Heart right ventricle (tissue), 16 donors: Measurements from ENCODE around the gene SPTLC2. TPM values are rescaled to one million over a fixed set of nuclear protein-coding genes. Genes with fewer than 3 reads are reported as not detected.
A peak's percentile ranks its signal among the peaks of the same experiment; 100 is the strongest.

ENCODE experiments used
- ATAC-seq, 8 donors: fragments of 200-7000 bp; cut with Tn5 transposase; one replicate each; pipeline ENCODE4 v1.9.1; 2020; ENCODE audit warnings: mild to moderate bottlenecking in 8 of 8, moderate library complexity in 8 of 8, moderate number of reproducible peaks in 1 of 8
- DNase-seq, 2 donors: peaks; one replicate each; pipeline ENCODE4 v3.0.0-alpha.2; 2020
- H3K27ac ChIP-seq, 10 donors: fragments of 200-600 bp; sonication (generic) in 2 of 10; one replicate each; pipeline versions ENCODE4 v1.5.0 to v1.8.0; 2020 to 2022; ENCODE audit warnings: mild to moderate bottlenecking in 3 of 10
- H3K27me3 ChIP-seq, 7 donors: fragments of 200-600 bp; one replicate each; pipeline ENCODE4 v1.8.0; 2021 to 2022; ENCODE audit warnings: mild to moderate bottlenecking in 2 of 7
- H3K36me3 ChIP-seq, 9 donors: fragments of 200-600 bp; sonication (generic) in 1 of 9; one replicate each; pipeline versions ENCODE4 v1.5.0 to v1.8.0; 2020 to 2022; ENCODE audit warnings: mild to moderate bottlenecking in 2 of 9
- H3K4me1 ChIP-seq, 9 donors: fragments of 200-600 bp; sonication (generic) in 1 of 9; one replicate each; pipeline versions ENCODE4 v1.5.0 to v1.8.0; 2020 to 2022; ENCODE audit warnings: mild to moderate bottlenecking in 4 of 9
- H3K4me3 ChIP-seq, 10 donors: fragments of 200-600 bp; sonication (generic) in 2 of 10; one replicate each; pipeline versions ENCODE4 v1.5.0 to v1.8.0; 2020 to 2022; ENCODE audit warnings: mild to moderate bottlenecking in 7 of 10, moderate library complexity in 2 of 10
- H3K9me3 ChIP-seq, 11 donors: fragments of 200-600 bp in 10 of 11; sonication (generic) in 2 of 11; one replicate each; pipeline versions ENCODE4 v1.5.0 to v1.8.0; 2013 to 2022; ENCODE audit warnings: mild to moderate bottlenecking in 2 of 11, control low read depth in 1 of 11, moderate library complexity in 1 of 11
- WGBS, 2 donors: extraction: QIAGEN DNeasy Blood & Tissue Kit; methylation state at CpG; one replicate each; pipeline ENCODE4 v1.1.7; 2013; ENCODE audit warnings: inconsistent platforms in 1 of 2; 5-methylcytosine and 5-hydroxymethylcytosine counted together
- intact Hi-C, 10 donors: fragments of 100-400 bp; cut with DNase I; formaldehyde crosslinking; loops; one replicate each; pipeline versions ENCODE4 v1.11.1 to v1.14.2; 2022
- polyA plus RNA-seq, 2 donors: library from polyadenylated mRNA; stranded (reverse); fragments of 200-250 nt; gene quantifications; one replicate each; pipeline ENCODE4 v1.2.3, GENCODE V29; 2013
- total RNA-seq, 10 donors: library from RNA; stranded (reverse); fragmentation: NEBNext Ultra II Directional in 3 of 10; extraction: Animal tissue kit (Norgen Biotek cat#: 25700) in 3 of 10; gene quantifications; one replicate each; pipeline versions ENCODE4 v1.2.1 to v1.2.4, GENCODE V29; 2021 to 2023
- TF ChIP-seq, protein P1 (sequence below), 9 donors: fragments of 200-600 bp; sonication (generic) in 2 of 9; IDR thresholded peaks; one replicate each; pipeline versions ENCODE4 v1.5.0 to v1.8.0; 2021 to 2022; ENCODE audit warnings: antibody characterized with exemption in 9 of 9, mild to moderate bottlenecking in 5 of 9, moderate library complexity in 1 of 9
- donor health status: Arrhythmogenic right ventricular cardiomyopathy.
- donor health status: ischemic (EF 13 %, LVEDD 7.1; RV severe dilation, severe dysfunction).
- donor health status: healthy with polysubstance abuse.
- donor health status: DM: no; HTN: yes; CAD: no.
- donor health status: DM: no; HTN: no; CAD: no.
- donor health status: ischemic (EF 25% LVEDD 6.9; RV normal size, moderate dysfunction).
- donor health status: ischemic (EF 25% LVEDD 5.7; RV mildly dilated, moderate dysfunction).
- donor health status: healthy.
- donor health status: DM: yes; HTN: yes; CAD: no.
- donor health status: Ischemic cardiomyopathy.
- donor health status: ischemic (EF 35%, LVEDD 5.7; RV mildly dilated, moderate dysfunction).
- donor health status: nonischemic (EF 11% LVEDD 7.7; RV severe dilation, severe dysfunction).
- donor health status: DM: yes; HTN: yes; CAD: no.
- donor health status: PGD.
- donor health status: ischemic (EF 29% LVEDD 5.4; RV normal size, mild dysfunction).
- donor health status: nonischemic (EF 23%, LVEDD 6.1; RV moderate dilation, normal function).

Gene SPTLC2
- total and polyA plus RNA-seq, 12 donors = 4.7 to 23.5 (median 12.7) TPM

DNA sequence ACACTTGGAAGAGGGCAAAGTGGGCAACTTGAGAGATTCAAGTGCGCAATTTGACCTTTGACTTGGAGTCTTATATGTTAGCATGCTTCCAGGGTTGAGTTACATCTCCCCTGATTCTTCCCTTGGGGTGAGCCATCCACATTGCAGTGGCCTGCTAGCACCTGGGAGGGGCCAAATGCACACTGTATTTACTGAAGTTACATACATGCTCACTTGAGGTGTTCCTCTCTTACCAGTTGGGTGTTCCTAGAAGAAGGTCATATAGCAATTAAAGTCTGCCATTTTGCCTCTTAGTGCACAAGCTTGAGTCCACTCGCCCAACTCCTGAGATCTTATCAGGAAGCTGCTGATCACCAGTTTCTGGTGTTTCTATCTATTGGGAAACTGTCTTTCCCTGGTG lies 13.7 kb upstream of the SPTLC2 start:
- intact Hi-C loops = no loop called here
- Histone ChIP-seq H3K4me1 (no peaks in the 10 kb centered on the region), H3K9me3 (peaks cover 0 to 13% (median 0%) of the 10 kb centered on the region in 11 donors), H3K27ac (no peak overlapping the region), H3K4me3 (no peak overlapping the region), H3K36me3 (no peaks in the 10 kb centered on the region), H3K27me3 (peaks cover 0 to 3% (median 0%) of the 10 kb centered on the region in 7 donors)
- TF ChIP-seq, protein P1, sequence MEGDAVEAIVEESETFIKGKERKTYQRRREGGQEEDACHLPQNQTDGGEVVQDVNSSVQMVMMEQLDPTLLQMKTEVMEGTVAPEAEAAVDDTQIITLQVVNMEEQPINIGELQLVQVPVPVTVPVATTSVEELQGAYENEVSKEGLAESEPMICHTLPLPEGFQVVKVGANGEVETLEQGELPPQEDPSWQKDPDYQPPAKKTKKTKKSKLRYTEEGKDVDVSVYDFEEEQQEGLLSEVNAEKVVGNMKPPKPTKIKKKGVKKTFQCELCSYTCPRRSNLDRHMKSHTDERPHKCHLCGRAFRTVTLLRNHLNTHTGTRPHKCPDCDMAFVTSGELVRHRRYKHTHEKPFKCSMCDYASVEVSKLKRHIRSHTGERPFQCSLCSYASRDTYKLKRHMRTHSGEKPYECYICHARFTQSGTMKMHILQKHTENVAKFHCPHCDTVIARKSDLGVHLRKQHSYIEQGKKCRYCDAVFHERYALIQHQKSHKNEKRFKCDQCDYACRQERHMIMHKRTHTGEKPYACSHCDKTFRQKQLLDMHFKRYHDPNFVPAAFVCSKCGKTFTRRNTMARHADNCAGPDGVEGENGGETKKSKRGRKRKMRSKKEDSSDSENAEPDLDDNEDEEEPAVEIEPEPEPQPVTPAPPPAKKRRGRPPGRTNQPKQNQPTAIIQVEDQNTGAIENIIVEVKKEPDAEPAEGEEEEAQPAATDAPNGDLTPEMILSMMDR (IDR thresholded peaks at IDR 0.05) = no peak
- ATAC-seq (no peak), DNase-seq (no peak)
- WGBS, 2 donors = 64 to 92% methylated on average over 2 of the region's 2 CpGs

DNA sequence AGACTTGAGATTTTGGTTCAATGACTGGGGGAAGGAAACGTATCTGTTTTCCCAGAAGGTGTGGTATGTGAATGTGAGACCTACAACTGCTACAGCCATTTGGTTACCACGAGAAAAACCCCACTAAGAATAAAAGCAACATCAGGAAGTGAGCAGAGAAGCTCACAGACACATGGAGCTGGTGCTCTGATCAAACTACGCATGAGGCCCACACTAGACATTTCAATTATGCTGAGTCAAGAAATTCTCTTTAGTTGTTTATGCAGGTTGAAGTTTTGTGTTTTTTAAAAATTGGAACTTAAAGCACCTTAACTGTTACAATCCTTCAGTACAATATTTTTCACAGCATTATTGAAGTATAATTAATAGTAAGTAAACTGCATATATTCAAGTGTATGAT lies 8.9 kb upstream of the SPTLC2 start:
- Histone ChIP-seq H3K9me3 (peaks cover 0 to 13% (median 0%) of the 10 kb centered on the region in 11 donors), H3K27me3 (peaks cover 0 to 3% (median 0%) of the 10 kb centered on the region in 7 donors), H3K36me3 (no peaks in the 10 kb centered on the region), H3K4me1 (no peaks in the 10 kb centered on the region), H3K4me3 (no peak overlapping the region), H3K27ac (no peak overlapping the region)
- no peak for DNase-seq
- no peak for ATAC-seq
- whole genome bisulfite sequencing, 2 donors = 71 to 77% methylated on average over 3 of the region's 3 CpGs
- intact Hi-C loops = no loop called here
- TF ChIP-seq, protein P1 (IDR thresholded peaks at IDR 0.05) = no peak

DNA sequence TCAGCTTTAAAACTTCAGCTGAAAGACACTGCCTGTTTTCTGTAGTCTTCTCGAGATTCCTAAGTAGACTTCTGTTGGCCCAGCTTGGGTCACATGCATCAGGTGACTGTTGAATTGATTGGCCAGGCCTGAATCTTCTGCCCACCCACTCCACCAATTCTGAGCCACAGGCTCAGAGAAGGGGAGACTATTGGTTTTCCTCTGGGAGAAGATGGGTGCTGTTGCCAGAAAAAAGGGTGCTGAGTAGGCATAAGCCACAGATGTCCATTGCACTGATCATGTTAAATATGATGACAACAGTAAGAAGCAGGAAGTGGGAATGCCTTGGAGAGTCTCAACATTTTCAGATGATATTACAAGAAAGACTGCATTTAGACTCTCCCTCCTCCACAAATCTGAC lies 6.8 kb upstream of the SPTLC2 start:
- intact Hi-C loops = no loop called here
- WGBS, 2 donors = 77 to 78% methylated on average over 1 of the region's 1 CpG
- Histone ChIP-seq H3K9me3 (peaks cover 0 to under 1% (median 0%) of the 10 kb centered on the region in 11 donors), H3K4me3 (no peak overlapping the region), H3K36me3 (no peaks in the 10 kb centered on the region), H3K27ac (no peak overlapping the region), H3K4me1 (peaks cover 0 to 4% (median 0%) of the 10 kb centered on the region in 9 donors), H3K27me3 (peaks cover 0 to 1% (median 0%) of the 10 kb centered on the region in 7 donors)
- TF ChIP-seq, protein P1 (IDR thresholded peaks at IDR 0.05) = no peak
- DNase-seq (peak in 1 of 2 donors; percentile 18), ATAC-seq (peak in 7 of 8 donors; percentile 33 to 68 (median 58))

DNA sequence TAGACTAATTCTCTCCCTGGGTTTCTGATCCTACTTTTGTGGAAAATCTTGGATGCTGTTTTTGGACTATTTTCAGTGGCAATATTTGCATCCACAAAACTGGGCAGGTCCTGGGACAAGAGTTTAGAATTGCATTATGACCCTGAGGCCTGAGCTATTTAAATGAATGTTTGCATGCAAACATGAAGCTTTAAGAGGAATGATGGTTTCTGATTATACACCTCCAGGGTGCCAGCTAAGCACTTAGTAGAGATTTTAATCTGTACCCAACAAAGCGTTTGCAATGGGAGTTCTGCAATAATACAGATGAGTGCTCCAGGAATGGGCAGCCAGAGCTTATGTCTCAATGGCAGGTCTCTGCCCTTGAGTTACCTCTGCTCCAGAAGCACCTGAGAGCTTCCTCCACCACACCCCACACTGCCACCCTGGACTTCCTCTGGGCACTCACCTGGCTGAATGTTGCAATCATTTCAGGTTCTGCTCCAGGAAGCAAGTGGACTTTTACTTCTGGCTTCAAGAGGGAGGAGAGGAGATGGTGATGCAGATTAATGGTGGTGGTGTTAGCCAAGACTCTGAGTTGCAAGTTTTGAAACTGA lies 6.0 kb upstream of the SPTLC2 start:
- intact Hi-C loops = no loop called here
- Histone ChIP-seq H3K4me1 (peaks cover 0 to 6% (median 0%) of the 10 kb centered on the region in 9 donors), H3K9me3 (no peaks in the 10 kb centered on the region), H3K4me3 (no peak overlapping the region), H3K27ac (no peak overlapping the region), H3K27me3 (no peaks in the 10 kb centered on the region), H3K36me3 (no peaks in the 10 kb centered on the region)
- no peak for ATAC-seq
- 15 to 29% methylated on average over 1 of the region's 1 CpG for WGBS, 2 donors
- no peak for DNase-seq
- TF ChIP-seq, protein P1 (IDR thresholded peaks at IDR 0.05) = no peak
